ENCODE results near the gene C4A.

C4A gene

DNA sequence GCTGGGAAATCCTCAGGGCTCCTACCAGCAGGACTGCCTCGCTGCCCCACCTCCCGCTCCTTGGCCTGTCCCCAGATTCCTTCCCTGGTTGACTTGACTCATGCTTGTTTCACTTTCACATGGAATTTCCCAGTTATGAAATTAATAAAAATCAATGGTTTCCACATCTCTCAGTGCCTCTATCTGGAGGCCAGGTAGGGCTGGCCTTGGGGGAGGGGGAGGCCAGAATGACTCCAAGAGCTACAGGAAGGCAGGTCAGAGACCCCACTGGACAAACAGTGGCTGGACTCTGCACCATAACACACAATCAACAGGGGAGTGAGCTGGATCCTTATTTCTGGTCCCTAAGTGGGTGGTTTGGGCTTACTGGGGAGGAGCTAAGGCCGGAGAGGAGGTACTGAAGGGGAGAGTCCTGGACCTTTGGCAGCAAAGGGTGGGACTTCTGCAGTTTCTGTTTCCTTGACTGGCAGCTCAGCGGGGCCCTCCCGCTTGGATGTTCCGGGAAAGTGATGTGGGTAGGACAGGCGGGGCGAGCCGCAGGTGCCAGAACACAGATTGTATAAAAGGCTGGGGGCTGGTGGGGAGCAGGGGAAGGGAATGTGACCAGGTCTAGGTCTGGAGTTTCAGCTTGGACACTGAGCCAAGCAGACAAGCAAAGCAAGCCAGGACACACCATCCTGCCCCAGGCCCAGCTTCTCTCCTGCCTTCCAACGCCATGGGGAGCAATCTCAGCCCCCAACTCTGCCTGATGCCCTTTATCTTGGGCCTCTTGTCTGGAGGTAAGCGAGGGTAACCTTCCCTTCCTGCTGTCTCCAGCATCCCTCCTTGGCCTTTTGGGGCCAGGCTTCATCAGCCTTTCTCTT, 36.1 kb upstream of the C4A start, which contains the start of gene CFB:
CFB (plus strand) TSS at position 589 of the 863 bp plus-strand sequence; CDS start at position 716, 127 bp downstream.
- peak; percentile 68 for DNase-seq (ENCODE audit: extremely low read depth, low read depth)

DNA sequence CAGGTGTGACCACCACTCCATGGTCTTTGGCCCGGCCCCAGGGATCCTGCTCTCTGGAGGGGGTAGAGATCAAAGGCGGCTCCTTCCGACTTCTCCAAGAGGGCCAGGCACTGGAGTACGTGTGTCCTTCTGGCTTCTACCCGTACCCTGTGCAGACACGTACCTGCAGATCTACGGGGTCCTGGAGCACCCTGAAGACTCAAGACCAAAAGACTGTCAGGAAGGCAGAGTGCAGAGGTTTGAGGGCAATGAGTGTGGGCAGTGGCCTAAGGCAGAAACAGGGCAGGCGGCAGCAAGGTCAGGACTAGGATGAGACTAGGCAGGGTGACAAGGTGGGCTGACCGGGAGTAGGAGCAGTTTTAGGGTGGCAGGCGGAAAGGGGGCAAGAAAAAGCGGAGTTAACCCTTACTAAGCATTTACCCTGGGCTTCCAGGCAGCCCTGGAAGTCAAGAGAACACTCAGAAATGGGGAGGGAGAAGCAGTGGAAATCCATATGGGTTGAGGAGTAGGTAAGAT, 35.4 kb upstream of the C4A start:
- TF ChIP-seq, protein P1, sequence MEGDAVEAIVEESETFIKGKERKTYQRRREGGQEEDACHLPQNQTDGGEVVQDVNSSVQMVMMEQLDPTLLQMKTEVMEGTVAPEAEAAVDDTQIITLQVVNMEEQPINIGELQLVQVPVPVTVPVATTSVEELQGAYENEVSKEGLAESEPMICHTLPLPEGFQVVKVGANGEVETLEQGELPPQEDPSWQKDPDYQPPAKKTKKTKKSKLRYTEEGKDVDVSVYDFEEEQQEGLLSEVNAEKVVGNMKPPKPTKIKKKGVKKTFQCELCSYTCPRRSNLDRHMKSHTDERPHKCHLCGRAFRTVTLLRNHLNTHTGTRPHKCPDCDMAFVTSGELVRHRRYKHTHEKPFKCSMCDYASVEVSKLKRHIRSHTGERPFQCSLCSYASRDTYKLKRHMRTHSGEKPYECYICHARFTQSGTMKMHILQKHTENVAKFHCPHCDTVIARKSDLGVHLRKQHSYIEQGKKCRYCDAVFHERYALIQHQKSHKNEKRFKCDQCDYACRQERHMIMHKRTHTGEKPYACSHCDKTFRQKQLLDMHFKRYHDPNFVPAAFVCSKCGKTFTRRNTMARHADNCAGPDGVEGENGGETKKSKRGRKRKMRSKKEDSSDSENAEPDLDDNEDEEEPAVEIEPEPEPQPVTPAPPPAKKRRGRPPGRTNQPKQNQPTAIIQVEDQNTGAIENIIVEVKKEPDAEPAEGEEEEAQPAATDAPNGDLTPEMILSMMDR (IDR thresholded peaks at IDR 0.05; ENCODE audit: low read depth, low read length): no peak

More for the DNA sequence above, 36.1 kb upstream of the C4A start, which contains the start of gene CFB:
- TF ChIP-seq, protein P1 (IDR thresholded peaks at IDR 0.05; ENCODE audit: low read depth, low read length): no peak

DNA sequence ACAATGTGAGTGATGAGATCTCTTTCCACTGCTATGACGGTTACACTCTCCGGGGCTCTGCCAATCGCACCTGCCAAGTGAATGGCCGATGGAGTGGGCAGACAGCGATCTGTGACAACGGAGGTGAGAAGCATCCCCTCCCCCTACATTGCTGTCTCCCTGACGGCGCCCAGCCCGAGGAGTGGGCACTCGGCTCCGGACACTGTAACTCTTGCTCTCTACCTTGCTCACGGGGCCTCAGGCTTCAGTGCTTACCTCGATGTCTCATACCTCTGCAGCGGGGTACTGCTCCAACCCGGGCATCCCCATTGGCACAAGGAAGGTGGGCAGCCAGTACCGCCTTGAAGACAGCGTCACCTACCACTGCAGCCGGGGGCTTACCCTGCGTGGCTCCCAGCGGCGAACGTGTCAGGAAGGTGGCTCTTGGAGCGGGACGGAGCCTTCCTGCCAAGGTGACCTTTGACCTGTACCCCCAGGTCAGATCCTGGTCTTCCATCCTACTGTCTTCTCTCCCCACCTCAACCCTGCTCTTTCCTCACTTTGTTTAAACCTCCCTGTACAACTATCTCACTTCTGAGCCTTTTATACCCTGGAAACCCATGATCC, 34.7 kb upstream of the C4A start:
- TF ChIP-seq, protein P1 (IDR thresholded peaks at IDR 0.05; ENCODE audit: low read depth, low read length): no peak
- DNase-seq (ENCODE audit: extremely low read depth, low read depth): no peak

More for the DNA sequence above, 35.4 kb upstream of the C4A start:
- DNase-seq (ENCODE audit: extremely low read depth, low read depth): no peak

DNA sequence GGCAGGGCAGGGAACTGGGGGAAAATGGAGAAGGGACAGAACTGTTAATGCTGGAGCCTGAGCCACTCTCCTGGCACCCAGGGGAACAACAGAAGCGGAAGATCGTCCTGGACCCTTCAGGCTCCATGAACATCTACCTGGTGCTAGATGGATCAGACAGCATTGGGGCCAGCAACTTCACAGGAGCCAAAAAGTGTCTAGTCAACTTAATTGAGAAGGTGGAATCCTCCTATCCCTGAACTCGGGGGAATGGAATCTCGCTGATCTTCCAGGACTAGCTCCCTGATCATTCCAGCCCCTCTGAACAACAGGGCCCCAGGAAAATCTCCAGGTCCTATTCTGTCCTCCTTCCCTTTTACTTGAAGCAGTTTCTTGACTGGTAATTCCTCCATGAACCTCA, 34.0 kb upstream of the C4A start:
- DNase-seq (ENCODE audit: extremely low read depth, low read depth): no peak
- TF ChIP-seq, protein P1 (IDR thresholded peaks at IDR 0.05; ENCODE audit: low read depth, low read length): no peak

DNA sequence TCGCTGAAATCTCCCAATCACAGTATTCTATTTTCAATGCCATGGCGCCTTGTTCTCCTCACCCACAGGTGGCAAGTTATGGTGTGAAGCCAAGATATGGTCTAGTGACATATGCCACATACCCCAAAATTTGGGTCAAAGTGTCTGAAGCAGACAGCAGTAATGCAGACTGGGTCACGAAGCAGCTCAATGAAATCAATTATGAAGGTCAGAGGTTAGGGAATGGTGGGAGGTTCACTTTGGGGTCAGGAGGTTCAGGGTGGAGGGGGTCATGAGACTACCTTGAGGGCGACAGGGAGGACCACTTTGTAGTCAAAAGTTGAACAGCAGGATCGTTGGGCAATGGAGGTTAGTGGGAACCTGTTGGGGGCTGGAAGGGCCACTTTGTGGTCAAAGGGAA, 33.6 kb upstream of the C4A start:
- no peak for DNase-seq (ENCODE audit: extremely low read depth, low read depth)
- TF ChIP-seq, protein P1 (IDR thresholded peaks at IDR 0.05; ENCODE audit: low read depth, low read length): no peak

DNA sequence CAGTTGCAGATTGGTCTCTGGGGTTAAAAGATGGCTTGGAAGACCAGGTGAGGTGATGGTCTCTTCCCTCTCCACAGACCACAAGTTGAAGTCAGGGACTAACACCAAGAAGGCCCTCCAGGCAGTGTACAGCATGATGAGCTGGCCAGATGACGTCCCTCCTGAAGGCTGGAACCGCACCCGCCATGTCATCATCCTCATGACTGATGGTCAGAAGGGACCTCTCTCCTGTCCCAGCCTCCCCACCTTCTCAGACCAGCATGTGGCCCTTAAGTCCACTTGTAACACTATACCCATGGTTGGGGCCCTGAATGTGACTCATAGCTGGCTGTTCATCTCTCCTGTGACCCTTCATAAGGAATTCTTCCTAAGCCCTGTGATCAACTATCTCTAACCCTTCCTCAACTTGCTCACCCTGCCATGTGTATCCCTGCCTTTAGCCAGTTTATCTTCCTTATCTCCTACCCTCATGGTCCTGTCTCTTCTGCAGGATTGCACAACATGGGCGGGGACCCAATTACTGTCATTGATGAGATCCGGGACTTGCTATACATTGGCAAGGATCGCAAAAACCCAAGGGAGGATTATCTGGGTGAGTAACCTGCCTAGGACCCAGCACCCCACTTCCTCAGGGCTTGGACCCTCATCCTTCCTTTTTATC, 33.0 kb upstream of the C4A start:
- DNase-seq (ENCODE audit: extremely low read depth, low read depth): no peak
- TF ChIP-seq, protein P1 (IDR thresholded peaks at IDR 0.05; ENCODE audit: low read depth, low read length): no peak

Measured in AG09319 (cell line).